Activated naive CD4-positive, alpha-beta T cell treated with anti-CD3 and anti-CD28 coated beads, Interleukin-2, amount 50 U/mL, for 24 hours (primary cell): ENCODE measurements around the gene ACTR1A.
A peak's percentile ranks its signal among the peaks of the same experiment; 100 is the strongest.
"Not testable (repeated sequence)": the region's sequence is repeated elsewhere in the genome, so short reads cannot be mapped to it uniquely, and the experiment has no call there.

Experiments
- H3K27ac Mint-ChIP-seq: one replicate; pipeline ENCODE4 v1.8.0; 2021; ENCODE audit warnings: mild to moderate bottlenecking, mixed read lengths
- H3K27me3 Mint-ChIP-seq: one replicate; pipeline ENCODE4 v1.8.0; 2021; ENCODE audit warnings: mixed read lengths
- H3K36me3 Mint-ChIP-seq: one replicate; pipeline ENCODE4 v1.8.0; 2021; ENCODE audit warnings: mixed read lengths
- H3K4me1 Mint-ChIP-seq: one replicate; pipeline ENCODE4 v1.8.0; 2021; ENCODE audit warnings: mixed read lengths
- H3K4me3 Mint-ChIP-seq: one replicate; pipeline ENCODE4 v1.8.0; 2021; ENCODE audit warnings: mild to moderate bottlenecking, mixed read lengths
- H3K9me3 Mint-ChIP-seq: one replicate; pipeline ENCODE4 v1.8.0; 2021; ENCODE audit warnings: mixed read lengths

ACTR1A gene

DNA sequence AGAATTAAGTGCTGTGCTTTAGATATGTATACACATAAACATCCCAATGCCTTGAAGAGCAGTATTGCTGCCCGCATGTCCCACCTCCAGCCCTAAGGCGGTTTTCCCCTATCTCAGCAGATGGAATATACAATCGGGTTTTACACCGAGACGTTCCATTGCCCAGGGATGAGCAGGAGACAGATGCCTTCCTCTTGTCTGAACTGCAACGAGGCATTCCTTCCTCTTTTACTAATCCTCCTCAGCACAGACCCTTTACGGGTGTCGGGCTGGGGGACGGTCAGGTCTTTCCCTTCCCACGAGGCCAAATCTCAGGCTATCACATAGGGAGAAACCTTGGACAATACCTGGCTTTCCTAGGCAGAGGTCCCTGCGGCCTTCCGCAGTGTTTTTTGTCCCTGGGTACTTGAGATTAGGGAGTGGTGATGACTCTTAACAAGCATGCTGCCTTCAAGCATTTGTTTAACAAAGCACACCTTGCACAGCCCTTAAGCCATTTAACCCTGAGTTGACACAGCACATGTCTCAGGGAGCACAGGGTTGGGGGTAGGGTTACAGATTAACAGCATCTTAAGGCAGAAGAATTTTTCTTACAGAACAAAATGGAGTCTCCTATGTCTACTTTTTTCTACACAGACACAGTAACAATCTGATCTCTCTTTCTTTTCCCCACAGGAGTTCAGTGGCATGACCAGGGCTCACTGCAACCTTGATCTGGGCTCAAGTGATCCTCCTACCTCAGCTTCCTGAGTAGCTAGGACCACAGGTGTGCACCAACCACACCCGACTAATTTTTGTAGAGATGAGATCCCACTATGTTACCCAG lies 47.6 kb downstream of the ACTR1A start:
- H3K9me3 Mint-ChIP-seq, H3K27me3 Mint-ChIP-seq, H3K27ac Mint-ChIP-seq, H3K36me3 Mint-ChIP-seq, H3K4me3 Mint-ChIP-seq: not testable (repeated sequence)
- H3K4me1 Mint-ChIP-seq = peaks cover 17% of the 10 kb centered on the region

DNA sequence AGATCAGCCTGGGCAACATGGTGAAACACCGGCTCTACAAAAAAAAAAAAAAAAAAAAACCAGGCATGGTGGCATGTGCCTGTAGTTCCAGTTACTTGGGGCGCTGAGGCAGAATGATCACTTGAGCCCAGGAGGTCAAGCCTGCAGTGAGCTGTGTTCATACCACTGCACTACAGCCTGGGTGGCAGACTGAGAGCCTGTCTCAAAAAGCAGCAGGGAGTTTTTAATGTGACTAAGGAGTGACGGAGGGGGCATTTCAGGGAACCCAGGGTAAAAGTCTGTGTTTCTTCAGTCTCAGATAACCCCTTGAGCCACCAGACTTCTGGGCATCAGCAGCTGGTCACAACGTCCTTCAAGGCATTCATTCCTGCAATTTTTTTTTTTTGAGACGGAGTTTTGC lies 49.0 kb downstream of the ACTR1A start:
- Mint-ChIP-seq H3K9me3 (no peaks in the 10 kb centered on the region), H3K4me3 (no peak overlapping the region), H3K27ac (peak overlapping the region; percentile 93), H3K4me1 (peaks cover 24% of the 10 kb centered on the region), H3K27me3 (no peaks in the 10 kb centered on the region), H3K36me3 (peaks cover 4% of the 10 kb centered on the region)

GRCh38 chr10:102452672-102453340 lies 49.7 kb downstream of the ACTR1A start:
- H3K27ac Mint-ChIP-seq = peak overlapping the region; percentile 93
- peak overlapping the region; percentile 69 for H3K4me3 Mint-ChIP-seq
- no peaks in the 10 kb centered on the region for H3K9me3 Mint-ChIP-seq
- H3K4me1 Mint-ChIP-seq = peaks cover 24% of the 10 kb centered on the region
- H3K27me3 Mint-ChIP-seq = no peaks in the 10 kb centered on the region
- peaks cover 4% of the 10 kb centered on the region for H3K36me3 Mint-ChIP-seq

DNA sequence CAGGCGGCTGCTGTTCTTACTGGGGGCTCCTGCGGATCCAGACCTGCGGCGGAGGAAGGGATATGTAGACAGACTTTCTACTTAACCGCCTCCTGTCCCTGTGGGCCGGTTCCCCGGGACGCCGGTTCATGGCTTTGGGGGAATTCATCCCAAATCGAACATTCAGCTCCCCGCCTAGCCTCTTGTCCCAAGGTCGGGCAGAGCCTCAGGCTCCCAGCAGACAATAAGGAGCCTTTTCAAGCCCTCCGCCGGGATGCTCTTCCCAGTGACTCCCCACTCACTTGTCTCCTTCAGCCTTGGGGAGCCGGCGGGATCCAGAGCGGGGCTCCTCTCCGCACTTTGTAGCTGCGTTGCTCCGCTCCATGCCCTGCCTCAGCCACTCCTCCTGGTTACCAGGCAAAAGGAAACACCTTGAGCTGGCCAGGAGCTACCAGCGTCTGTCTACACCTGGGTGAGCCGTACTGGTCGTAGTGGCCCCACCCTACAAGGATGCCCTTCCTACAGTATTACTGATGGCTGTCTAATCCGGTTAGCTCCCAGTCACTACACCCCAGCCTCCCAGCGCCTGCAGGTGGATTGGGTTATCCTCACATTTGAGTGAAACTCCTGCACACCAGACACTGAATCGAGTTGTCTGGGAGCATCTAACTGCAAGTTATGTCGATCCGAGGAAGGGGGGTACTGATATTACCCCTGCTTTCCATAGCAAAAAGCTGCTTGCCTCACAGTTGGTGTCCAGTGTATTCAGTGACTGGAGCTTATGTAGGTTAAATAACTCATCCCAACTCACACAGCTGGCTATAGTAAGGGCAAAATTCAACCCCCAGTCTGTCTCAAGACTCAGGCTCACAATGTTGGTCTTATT lies 51.2 kb downstream of the ACTR1A start, which contains the start of gene C10orf95:
TSS of gene C10orf95 (minus strand) at position 439 of the 865 bp plus-strand sequence. CDS start 450 bp downstream, outside the sequence.
- Mint-ChIP-seq H3K27me3 (no peaks in the 10 kb centered on the region), H3K9me3 (no peaks in the 10 kb centered on the region), H3K27ac (peak within 1 kb of the TSS; percentile 90), H3K4me3 (peak within 1 kb of the TSS; percentile 94), H3K4me1 (peaks cover 24% of the 10 kb centered on the region), H3K36me3 (peaks cover 4% of the 10 kb centered on the region)

- peak overlapping the region; percentile 94 for H3K4me3 Mint-ChIP-seq
- H3K4me1 Mint-ChIP-seq = peaks cover 27% of the 10 kb centered on the region
- no peaks in the 10 kb centered on the region for H3K27me3 Mint-ChIP-seq
- peaks cover 4% of the 10 kb centered on the region for H3K36me3 Mint-ChIP-seq
- H3K9me3 Mint-ChIP-seq = no peaks in the 10 kb centered on the region
- H3K27ac Mint-ChIP-seq = peak overlapping the region; percentile 96
Measured at GRCh38 chr10:102450374-102451104, 52.0 kb downstream of the ACTR1A start.

GRCh38 chr10:102450124-102450373 lies 52.5 kb downstream of the ACTR1A start:
- Mint-ChIP-seq H3K36me3 (peaks cover 4% of the 10 kb centered on the region), H3K27me3 (no peaks in the 10 kb centered on the region), H3K27ac (peak overlapping the region; percentile 96), H3K4me1 (peaks cover 27% of the 10 kb centered on the region), H3K4me3 (peak overlapping the region; percentile 89), H3K9me3 (no peaks in the 10 kb centered on the region)

DNA sequence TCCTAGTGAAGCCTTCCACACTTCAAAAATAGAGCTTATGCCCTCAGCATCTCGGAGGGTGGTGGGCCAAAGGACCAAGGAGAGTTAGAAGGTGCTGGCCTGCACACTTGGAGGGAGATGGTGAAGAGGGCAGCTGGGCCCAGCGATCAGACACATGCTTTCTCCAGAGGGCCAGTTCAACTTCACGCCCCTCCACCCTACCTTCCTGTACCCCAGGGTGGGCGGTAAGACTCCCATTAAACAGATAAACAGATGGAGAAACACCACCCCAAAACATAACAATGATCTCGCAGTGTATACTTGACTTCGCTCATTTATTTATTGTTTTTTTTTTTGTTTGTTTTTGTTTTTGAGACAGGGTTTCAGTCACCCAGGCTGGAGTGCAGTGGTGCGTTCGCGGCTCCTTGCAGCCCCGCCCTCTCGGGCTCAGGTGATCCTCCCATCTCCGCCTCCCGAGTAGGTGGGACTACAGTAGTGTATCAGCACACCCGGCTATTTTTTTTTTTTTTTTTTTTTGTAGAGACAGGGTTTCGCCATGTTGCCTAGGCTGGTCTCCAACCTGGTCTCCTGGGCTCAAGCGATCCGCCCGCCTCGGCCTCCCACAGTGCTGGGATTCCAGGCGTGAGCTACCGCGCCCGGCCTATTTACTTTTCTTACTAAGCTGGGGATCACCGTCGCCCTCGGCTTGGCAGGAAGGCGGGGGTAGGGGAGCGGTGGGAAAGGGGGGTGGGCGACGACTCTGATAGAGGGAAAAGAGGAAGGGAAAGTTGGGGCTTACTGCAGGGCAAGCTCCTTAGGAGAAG lies 53.0 kb downstream of the ACTR1A start:
- Mint-ChIP-seq H3K9me3 (no peaks in the 10 kb centered on the region), H3K27me3 (no peaks in the 10 kb centered on the region)

DNA sequence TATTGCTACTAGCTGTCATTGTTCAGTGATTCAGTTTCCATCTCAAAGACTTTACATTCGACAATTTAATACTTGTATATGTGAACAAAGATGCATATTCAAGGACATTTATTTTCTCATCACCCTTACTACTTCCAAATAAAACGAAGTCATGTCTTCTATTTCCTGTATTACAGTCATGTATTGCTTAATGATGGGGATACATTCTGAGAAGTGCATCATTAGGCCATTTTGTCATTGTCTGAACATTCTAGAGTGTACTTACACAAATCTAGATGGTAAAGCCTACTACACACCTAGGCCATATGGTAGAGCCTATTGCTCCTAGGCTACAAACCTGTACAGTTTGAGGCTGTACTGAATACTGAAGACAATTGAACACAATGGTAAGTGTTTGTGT lies 57.7 kb downstream of the ACTR1A start:
- Mint-ChIP-seq H3K9me3 (no peaks in the 10 kb centered on the region), H3K27me3 (no peaks in the 10 kb centered on the region), H3K4me3 (no peak overlapping the region), H3K27ac (no peak overlapping the region), H3K4me1 (peaks cover 14% of the 10 kb centered on the region), H3K36me3 (no peaks in the 10 kb centered on the region)

More for the DNA sequence above, 53.0 kb downstream of the ACTR1A start:
- Mint-ChIP-seq H3K4me3 (peak overlapping the region; percentile 89), H3K36me3 (peaks cover 4% of the 10 kb centered on the region), H3K27ac (peak overlapping the region; percentile 96), H3K4me1 (peaks cover 27% of the 10 kb centered on the region)

- Mint-ChIP-seq H3K9me3 (no peaks in the 10 kb centered on the region), H3K4me1 (peaks cover 49% of the 10 kb centered on the region), H3K27me3 (no peaks in the 10 kb centered on the region), H3K27ac (peak overlapping the region; percentile 4), H3K36me3 (no peaks in the 10 kb centered on the region), H3K4me3 (no peak overlapping the region)
Measured at GRCh38 chr10:102438374-102438773, 64.1 kb downstream of the ACTR1A start.

DNA sequence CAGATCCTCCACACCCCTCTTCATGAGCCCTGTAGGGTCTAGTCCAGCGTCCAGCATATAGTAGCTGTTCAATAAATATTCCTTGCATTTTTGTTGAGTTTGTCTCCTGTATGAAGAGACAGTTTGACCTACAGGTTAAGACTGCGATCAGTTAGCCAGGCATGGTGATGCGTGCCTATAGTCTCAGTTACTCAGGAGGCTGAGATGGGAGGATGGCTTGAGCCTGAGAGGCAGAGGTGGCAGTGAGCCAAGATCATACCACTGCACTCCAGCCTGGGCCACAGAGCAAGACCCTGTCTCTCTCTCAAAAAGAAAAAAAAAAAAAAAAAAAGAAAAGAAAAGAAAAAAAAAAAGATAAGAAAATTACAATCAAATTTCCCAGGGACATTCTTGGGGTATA lies 65.0 kb downstream of the ACTR1A start:
- no peaks in the 10 kb centered on the region for H3K9me3 Mint-ChIP-seq
- peaks cover 58% of the 10 kb centered on the region for H3K4me1 Mint-ChIP-seq
- H3K27ac Mint-ChIP-seq = no peak overlapping the region
- peak overlapping the region; percentile 67 for H3K4me3 Mint-ChIP-seq
- no peaks in the 10 kb centered on the region for H3K27me3 Mint-ChIP-seq
- H3K36me3 Mint-ChIP-seq = no peaks in the 10 kb centered on the region

GRCh38 chr10:102436312-102436711 lies 66.2 kb downstream of the ACTR1A start:
- peak overlapping the region; percentile 90 for H3K4me3 Mint-ChIP-seq
- no peaks in the 10 kb centered on the region for H3K9me3 Mint-ChIP-seq
- no peaks in the 10 kb centered on the region for H3K27me3 Mint-ChIP-seq
- H3K36me3 Mint-ChIP-seq = no peaks in the 10 kb centered on the region
- H3K4me1 Mint-ChIP-seq = peaks cover 64% of the 10 kb centered on the region
- peak overlapping the region; percentile 96 for H3K27ac Mint-ChIP-seq

GRCh38 chr10:102435529-102436233 lies 66.8 kb downstream of the ACTR1A start:
- no peaks in the 10 kb centered on the region for H3K9me3 Mint-ChIP-seq
- peaks cover 62% of the 10 kb centered on the region for H3K4me1 Mint-ChIP-seq
- H3K27me3 Mint-ChIP-seq = no peaks in the 10 kb centered on the region
- no peaks in the 10 kb centered on the region for H3K36me3 Mint-ChIP-seq
- peak overlapping the region; percentile 90 for H3K4me3 Mint-ChIP-seq
- H3K27ac Mint-ChIP-seq = peak overlapping the region; percentile 91

DNA sequence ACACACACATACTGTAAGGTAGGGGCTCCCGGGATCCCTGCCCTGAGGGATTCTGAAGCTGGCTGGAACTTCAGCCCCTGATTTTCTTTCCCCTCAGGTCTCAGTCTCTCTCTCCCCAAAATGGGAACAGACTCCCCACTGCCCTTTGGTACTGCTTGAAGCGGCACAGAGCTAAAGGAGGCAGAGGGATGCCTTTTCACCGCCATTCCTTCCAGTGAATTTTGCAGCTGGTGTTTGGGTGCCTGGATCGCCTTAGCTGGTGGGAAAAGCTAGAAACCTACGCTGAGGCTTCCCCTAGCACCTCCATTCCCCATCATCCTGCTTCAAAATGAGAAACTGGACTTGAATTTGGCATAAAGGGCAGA lies 67.4 kb downstream of the ACTR1A start:
- Mint-ChIP-seq H3K36me3 (no peaks in the 10 kb centered on the region), H3K4me3 (peak overlapping the region; percentile 90), H3K9me3 (no peaks in the 10 kb centered on the region), H3K4me1 (peaks cover 60% of the 10 kb centered on the region), H3K27ac (peak overlapping the region; percentile 91), H3K27me3 (no peaks in the 10 kb centered on the region)
